ENCODE data around the gene PAPPA2. TPM values are rescaled to one million over a fixed set of nuclear protein-coding genes. Genes with fewer than 3 reads are reported as not detected.

The PAPPA2 gene
- total RNA-seq, 2 experiments from 2014 or later, result 0.19 to 0.37 TPM

GRCh38 chr1:176694713-176695112 lies 231.7 kb downstream of the PAPPA2 start:
- Mint-ChIP-seq H3K4me1 (ENCODE audit: low read depth) (no peaks in the 10 kb centered on the region), H3K36me3 (ENCODE audit: low read depth) (no peaks in the 10 kb centered on the region)

GRCh38 chr1:176696109-176696508 lies 233.1 kb downstream of the PAPPA2 start:
- Mint-ChIP-seq H3K27me3 (ENCODE audit: low read depth) (no peaks in the 10 kb centered on the region), H3K27ac (no peak overlapping the region), H3K9me3 (no peaks in the 10 kb centered on the region), H3K36me3 (ENCODE audit: low read depth) (no peaks in the 10 kb centered on the region), H3K4me1 (ENCODE audit: low read depth) (no peaks in the 10 kb centered on the region), H3K4me3 (no peak overlapping the region)
- DNase-seq, result no peak
- CTCF ChIA-PET, result interaction anchor here (0.6 to 0.7 kb wide), 2 partner anchors 329 to 974 kb away, joined by 3 read pairs; no protein-coding TSS in a partner anchor
- intact Hi-C loops (cut with micrococcal nuclease), result no loop called here

More at GRCh38 chr1:176694713-176695112, 231.7 kb downstream of the PAPPA2 start:
- CTCF ChIA-PET, result no interaction called here
- H3K4me3 Mint-ChIP-seq, result no peak overlapping the region
- intact Hi-C loops (cut with micrococcal nuclease), result loop anchor here (5.0 kb wide), 1 partner anchor 1322 kb away; no protein-coding TSS in a partner anchor
- DNase-seq, result no peak
- no peaks in the 10 kb centered on the region for H3K9me3 Mint-ChIP-seq
- H3K27me3 Mint-ChIP-seq (ENCODE audit: low read depth), result no peaks in the 10 kb centered on the region
- no peak overlapping the region for H3K27ac Mint-ChIP-seq

DNA sequence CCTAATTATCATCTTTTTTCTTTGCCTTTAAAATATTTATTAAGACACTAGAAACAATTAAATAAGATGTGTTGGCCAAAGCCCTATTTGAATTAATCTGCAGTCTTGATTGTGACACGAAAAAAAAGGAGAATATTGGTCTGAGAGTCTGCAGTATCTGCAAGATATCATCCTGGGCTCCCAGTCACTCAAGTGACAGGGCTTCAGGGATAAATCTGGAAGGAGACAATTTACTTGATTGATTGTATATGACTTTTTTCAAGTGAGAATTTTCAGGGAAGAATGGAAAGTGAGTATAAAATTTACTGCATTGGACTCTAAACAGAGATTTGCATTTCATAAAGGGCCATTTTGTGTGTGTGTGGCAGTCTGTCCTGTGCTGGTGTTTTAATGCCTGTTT lies 233.7 kb downstream of the PAPPA2 start:
- Mint-ChIP-seq H3K27me3 (ENCODE audit: low read depth) (no peaks in the 10 kb centered on the region), H3K4me1 (ENCODE audit: low read depth) (no peaks in the 10 kb centered on the region), H3K27ac (no peak overlapping the region), H3K36me3 (ENCODE audit: low read depth) (no peaks in the 10 kb centered on the region), H3K4me3 (no peak overlapping the region), H3K9me3 (no peaks in the 10 kb centered on the region)
- DNase-seq, result no peak
- intact Hi-C loops (cut with micrococcal nuclease), result no loop called here
- CTCF ChIA-PET, result interaction anchor here (0.6 kb wide), 1 partner anchor 329 kb away, joined by 3 read pairs; no protein-coding TSS in a partner anchor

- Mint-ChIP-seq H3K27ac (no peak overlapping the region), H3K27me3 (ENCODE audit: low read depth) (peaks cover 7% of the 10 kb centered on the region), H3K9me3 (no peaks in the 10 kb centered on the region), H3K4me3 (no peak overlapping the region), H3K4me1 (ENCODE audit: low read depth) (no peaks in the 10 kb centered on the region), H3K36me3 (ENCODE audit: low read depth) (no peaks in the 10 kb centered on the region)
- CTCF ChIA-PET, result no interaction called here
- no peak for DNase-seq
- intact Hi-C loops (cut with micrococcal nuclease), result no loop called here
Observed at GRCh38 chr1:176699821-176700220, 236.8 kb downstream of the PAPPA2 start.

- Mint-ChIP-seq H3K27me3 (ENCODE audit: low read depth) (peaks cover 10% of the 10 kb centered on the region), H3K4me3 (no peak overlapping the region), H3K36me3 (ENCODE audit: low read depth) (no peaks in the 10 kb centered on the region), H3K9me3 (no peaks in the 10 kb centered on the region), H3K4me1 (ENCODE audit: low read depth) (no peaks in the 10 kb centered on the region), H3K27ac (no peak overlapping the region)
- DNase-seq, result no peak
- intact Hi-C loops (cut with micrococcal nuclease), result no loop called here
- CTCF ChIA-PET, result no interaction called here
Observed at GRCh38 chr1:176701151-176701866, 238.3 kb downstream of the PAPPA2 start.

- no peaks in the 10 kb centered on the region for H3K9me3 Mint-ChIP-seq
- H3K4me1 Mint-ChIP-seq (ENCODE audit: low read depth), result no peaks in the 10 kb centered on the region
- no peak overlapping the region for H3K4me3 Mint-ChIP-seq
- CTCF ChIA-PET, result interaction anchor here (0.7 kb wide), 1 partner anchor 10 kb away, joined by 5 read pairs; no protein-coding TSS in a partner anchor
- no peak for DNase-seq
- no peaks in the 10 kb centered on the region for H3K36me3 Mint-ChIP-seq (ENCODE audit: low read depth)
- H3K27me3 Mint-ChIP-seq (ENCODE audit: low read depth), result peaks cover 10% of the 10 kb centered on the region
- no peak overlapping the region for H3K27ac Mint-ChIP-seq
- intact Hi-C loops (cut with micrococcal nuclease), result no loop called here
Observed at GRCh38 chr1:176702901-176703300, 239.9 kb downstream of the PAPPA2 start.

- Mint-ChIP-seq H3K9me3 (no peaks in the 10 kb centered on the region), H3K4me1 (ENCODE audit: low read depth) (no peaks in the 10 kb centered on the region), H3K27me3 (ENCODE audit: low read depth) (peaks cover 10% of the 10 kb centered on the region), H3K27ac (no peak overlapping the region), H3K36me3 (ENCODE audit: low read depth) (no peaks in the 10 kb centered on the region), H3K4me3 (no peak overlapping the region)
- intact Hi-C loops (cut with micrococcal nuclease), result no loop called here
- no peak for DNase-seq
- CTCF ChIA-PET, result no interaction called here
Observed at GRCh38 chr1:176705585-176705984, 242.6 kb downstream of the PAPPA2 start.

DNA sequence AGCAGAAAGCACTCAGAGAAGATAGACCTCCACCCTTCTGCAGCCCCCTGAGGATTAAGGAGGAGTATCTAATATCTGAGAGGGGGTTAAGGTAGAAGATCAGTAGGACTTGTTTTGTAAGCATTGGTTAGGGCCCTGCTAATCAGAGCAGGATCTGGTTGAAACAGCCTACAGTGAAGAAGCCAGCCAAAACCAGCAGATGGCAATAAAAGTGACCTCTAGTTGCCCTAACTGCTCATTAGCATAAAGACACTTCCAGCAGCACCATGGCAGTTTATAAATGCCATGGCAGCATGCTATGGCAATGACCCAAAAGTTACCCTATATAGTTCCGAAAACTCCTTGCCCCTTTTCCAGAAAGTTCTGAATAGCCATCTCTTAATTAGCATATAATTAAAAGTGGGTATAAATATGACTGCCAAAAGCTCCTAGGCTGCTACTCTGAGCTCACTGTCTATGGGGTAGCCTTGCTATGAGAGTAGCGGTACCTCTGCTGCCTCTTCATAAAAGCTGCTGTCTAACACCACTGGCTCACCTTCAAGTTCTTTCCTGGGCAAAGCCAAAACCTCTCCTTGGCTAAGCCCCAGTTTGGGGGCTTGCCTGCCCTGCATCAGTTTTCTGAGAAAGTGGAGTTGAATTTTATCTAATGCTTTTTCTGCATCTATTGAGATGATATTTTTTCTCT lies 254.2 kb downstream of the PAPPA2 start:
- no peak overlapping the region for H3K27ac Mint-ChIP-seq
- no peak overlapping the region for H3K4me3 Mint-ChIP-seq
- DNase-seq, result no peak
- no peaks in the 10 kb centered on the region for H3K9me3 Mint-ChIP-seq
- no peaks in the 10 kb centered on the region for H3K27me3 Mint-ChIP-seq (ENCODE audit: low read depth)
- CTCF ChIA-PET, result interaction anchor here (0.7 kb wide), 1 partner anchor 25 kb away, joined by 3 read pairs; no protein-coding TSS in a partner anchor
- no peaks in the 10 kb centered on the region for H3K36me3 Mint-ChIP-seq (ENCODE audit: low read depth)
- no peaks in the 10 kb centered on the region for H3K4me1 Mint-ChIP-seq (ENCODE audit: low read depth)
- intact Hi-C loops (cut with micrococcal nuclease), result no loop called here

DNA sequence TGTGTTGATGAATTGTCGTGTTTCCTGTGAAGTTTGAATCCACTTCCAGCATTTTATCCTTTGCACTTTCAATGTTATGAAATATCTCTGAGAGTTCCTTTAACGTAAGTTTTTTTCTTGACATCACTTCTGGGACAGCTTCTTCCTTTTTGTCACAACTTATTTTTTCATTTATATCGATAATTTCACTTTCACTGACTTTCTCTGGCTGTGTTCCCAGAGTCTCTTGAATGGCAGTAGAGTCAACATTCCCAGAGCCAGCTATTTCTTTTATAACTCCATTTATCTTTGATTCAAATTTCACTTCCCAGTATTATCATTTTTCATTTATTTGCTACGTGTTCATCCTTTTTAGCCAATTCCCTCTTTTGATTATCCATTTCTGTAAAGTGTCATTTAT lies 256.5 kb downstream of the PAPPA2 start:
- Mint-ChIP-seq H3K27ac (no peak overlapping the region), H3K4me1 (ENCODE audit: low read depth) (no peaks in the 10 kb centered on the region), H3K36me3 (ENCODE audit: low read depth) (no peaks in the 10 kb centered on the region), H3K4me3 (no peak overlapping the region), H3K27me3 (ENCODE audit: low read depth) (peaks cover 3% of the 10 kb centered on the region), H3K9me3 (no peaks in the 10 kb centered on the region)
- CTCF ChIA-PET, result no interaction called here
- DNase-seq, result no peak
- intact Hi-C loops (cut with micrococcal nuclease), result no loop called here

DNA sequence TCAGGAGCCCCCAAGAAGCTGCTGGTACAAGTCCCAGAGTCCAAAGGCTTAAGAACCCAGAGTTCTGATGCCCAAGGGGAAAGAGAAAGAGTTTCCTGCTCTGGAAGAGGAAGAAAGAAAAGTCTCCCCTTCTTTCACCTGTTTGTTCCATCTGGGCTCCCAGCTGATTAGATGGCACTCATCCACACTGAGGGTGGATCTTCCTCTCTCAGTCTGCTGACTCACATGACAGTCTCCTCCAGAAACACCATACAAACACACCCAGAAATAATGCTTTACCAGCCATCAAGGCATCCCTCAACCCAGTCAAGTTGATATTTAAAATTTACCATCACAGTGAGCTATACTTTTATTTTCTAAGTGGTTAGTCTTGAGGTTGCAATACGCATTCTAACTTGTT lies 257.9 kb downstream of the PAPPA2 start:
- Mint-ChIP-seq H3K27me3 (ENCODE audit: low read depth) (peaks cover 3% of the 10 kb centered on the region), H3K36me3 (ENCODE audit: low read depth) (no peaks in the 10 kb centered on the region), H3K27ac (no peak overlapping the region), H3K4me3 (no peak overlapping the region), H3K9me3 (no peaks in the 10 kb centered on the region), H3K4me1 (ENCODE audit: low read depth) (no peaks in the 10 kb centered on the region)
- intact Hi-C loops (cut with micrococcal nuclease), result no loop called here
- CTCF ChIA-PET, result interaction anchor here (0.6 kb wide), 1 partner anchor 171 kb away, joined by 4 read pairs; no protein-coding TSS in a partner anchor
- DNase-seq, result no peak

DNA sequence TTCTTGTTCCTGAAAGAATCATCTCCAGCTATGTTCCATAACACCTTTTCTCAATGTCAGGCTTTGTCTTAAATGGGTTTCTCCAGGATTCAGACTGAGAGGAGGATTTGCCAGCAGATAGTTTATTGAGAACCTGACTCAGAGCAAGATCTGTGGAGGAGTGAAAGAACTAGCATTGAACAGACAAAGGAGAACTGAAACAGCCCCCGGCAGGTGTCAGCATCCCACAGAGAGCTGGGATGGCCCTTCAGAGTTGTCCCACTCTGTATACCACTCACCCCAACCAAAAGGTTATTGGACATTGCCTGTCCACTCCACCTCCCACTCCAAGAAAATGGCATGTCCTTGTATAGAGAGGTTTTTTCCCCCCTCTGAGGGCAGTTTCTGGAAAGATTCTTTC lies 270.7 kb downstream of the PAPPA2 start:
- CTCF ChIA-PET, result no interaction called here
- Mint-ChIP-seq H3K4me3 (no peak overlapping the region), H3K9me3 (no peaks in the 10 kb centered on the region), H3K4me1 (ENCODE audit: low read depth) (no peaks in the 10 kb centered on the region), H3K27ac (no peak overlapping the region), H3K27me3 (ENCODE audit: low read depth) (no peaks in the 10 kb centered on the region), H3K36me3 (ENCODE audit: low read depth) (no peaks in the 10 kb centered on the region)
- DNase-seq, result no peak
- intact Hi-C loops (cut with micrococcal nuclease), result no loop called here

GRCh38 chr1:176735201-176735600 lies 272.2 kb downstream of the PAPPA2 start:
- CTCF ChIA-PET, result no interaction called here
- Mint-ChIP-seq H3K4me3 (no peak overlapping the region), H3K27ac (no peak overlapping the region), H3K9me3 (no peaks in the 10 kb centered on the region), H3K27me3 (ENCODE audit: low read depth) (peaks cover 3% of the 10 kb centered on the region), H3K4me1 (ENCODE audit: low read depth) (no peaks in the 10 kb centered on the region), H3K36me3 (ENCODE audit: low read depth) (no peaks in the 10 kb centered on the region)
- intact Hi-C loops (cut with micrococcal nuclease), result no loop called here
- no peak for DNase-seq

DNA sequence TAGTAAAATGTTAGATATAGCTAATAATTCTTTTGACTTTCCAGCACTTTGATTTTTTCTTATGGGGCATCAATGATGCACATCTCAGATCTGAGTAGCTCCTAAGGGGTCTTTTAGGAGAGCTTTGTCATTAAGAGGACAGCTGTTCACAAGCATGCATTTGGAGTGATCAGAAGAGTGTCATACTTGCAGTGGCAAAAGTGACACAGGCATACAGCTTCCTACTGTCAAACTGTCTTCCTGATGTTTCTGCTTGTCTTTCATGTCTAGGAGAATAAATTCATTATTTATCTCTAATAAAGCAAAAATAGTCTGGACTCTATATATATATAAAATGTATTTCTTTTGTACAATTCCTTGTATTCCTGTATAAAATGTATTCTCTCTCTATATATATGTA lies 273.0 kb downstream of the PAPPA2 start:
- DNase-seq, result no peak
- H3K4me3 Mint-ChIP-seq, result no peak overlapping the region
- intact Hi-C loops (cut with micrococcal nuclease), result no loop called here
- peaks cover 3% of the 10 kb centered on the region for H3K27me3 Mint-ChIP-seq (ENCODE audit: low read depth)
- H3K4me1 Mint-ChIP-seq (ENCODE audit: low read depth), result no peaks in the 10 kb centered on the region
- CTCF ChIA-PET, result no interaction called here
- H3K36me3 Mint-ChIP-seq (ENCODE audit: low read depth), result no peaks in the 10 kb centered on the region
- H3K9me3 Mint-ChIP-seq, result no peaks in the 10 kb centered on the region
- no peak overlapping the region for H3K27ac Mint-ChIP-seq

All from activated naive CD4-positive, alpha-beta T cell treated with anti-CD3 and anti-CD28 coated beads for 36 hours (primary cell).